ENCODE data around the gene ADGRA3. TPM values are rescaled to one million over a fixed set of nuclear protein-coding genes. Genes with fewer than 3 reads are reported as not detected.

ADGRA3 gene
- total and polyA plus RNA-seq, 8 donors: 4.7 to 87.5 (median 27.8) TPM

- Histone ChIP-seq H3K36me3 (peaks cover 0 to 26% (median 12%) of the 10 kb centered on the region in 4 donors), H3K4me3 (no peak overlapping the region), H3K27me3 (no peaks in the 10 kb centered on the region), H3K27ac (no peak overlapping the region), H3K4me1 (no peaks in the 10 kb centered on the region), H3K9me3 (no peaks in the 10 kb centered on the region)
- TF ChIP-seq POLR2A (IDR thresholded peaks at IDR 0.05): no peak
- TF ChIP-seq POLR2AphosphoS5 (IDR thresholded peaks at IDR 0.05): no peak
- TF ChIP-seq EP300 (IDR thresholded peaks at IDR 0.05): no peak
- TF ChIP-seq, protein P1, sequence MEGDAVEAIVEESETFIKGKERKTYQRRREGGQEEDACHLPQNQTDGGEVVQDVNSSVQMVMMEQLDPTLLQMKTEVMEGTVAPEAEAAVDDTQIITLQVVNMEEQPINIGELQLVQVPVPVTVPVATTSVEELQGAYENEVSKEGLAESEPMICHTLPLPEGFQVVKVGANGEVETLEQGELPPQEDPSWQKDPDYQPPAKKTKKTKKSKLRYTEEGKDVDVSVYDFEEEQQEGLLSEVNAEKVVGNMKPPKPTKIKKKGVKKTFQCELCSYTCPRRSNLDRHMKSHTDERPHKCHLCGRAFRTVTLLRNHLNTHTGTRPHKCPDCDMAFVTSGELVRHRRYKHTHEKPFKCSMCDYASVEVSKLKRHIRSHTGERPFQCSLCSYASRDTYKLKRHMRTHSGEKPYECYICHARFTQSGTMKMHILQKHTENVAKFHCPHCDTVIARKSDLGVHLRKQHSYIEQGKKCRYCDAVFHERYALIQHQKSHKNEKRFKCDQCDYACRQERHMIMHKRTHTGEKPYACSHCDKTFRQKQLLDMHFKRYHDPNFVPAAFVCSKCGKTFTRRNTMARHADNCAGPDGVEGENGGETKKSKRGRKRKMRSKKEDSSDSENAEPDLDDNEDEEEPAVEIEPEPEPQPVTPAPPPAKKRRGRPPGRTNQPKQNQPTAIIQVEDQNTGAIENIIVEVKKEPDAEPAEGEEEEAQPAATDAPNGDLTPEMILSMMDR (IDR thresholded peaks at IDR 0.05): no peak
- intact Hi-C loops (cut with DNase I; ENCODE audit: low total_unique reads): loop anchor here (10.0 kb wide), 2 partner anchors 196 to 276 kb away; no protein-coding TSS in a partner anchor
- no peak for DNase-seq
- WGBS, 5 donors: 78 to 91% (median 86%) methylated on average over 1 of the region's 1 CpG
Measured at GRCh38 chr4:22408474-22408873, 107.4 kb downstream of the ADGRA3 start.

DNA sequence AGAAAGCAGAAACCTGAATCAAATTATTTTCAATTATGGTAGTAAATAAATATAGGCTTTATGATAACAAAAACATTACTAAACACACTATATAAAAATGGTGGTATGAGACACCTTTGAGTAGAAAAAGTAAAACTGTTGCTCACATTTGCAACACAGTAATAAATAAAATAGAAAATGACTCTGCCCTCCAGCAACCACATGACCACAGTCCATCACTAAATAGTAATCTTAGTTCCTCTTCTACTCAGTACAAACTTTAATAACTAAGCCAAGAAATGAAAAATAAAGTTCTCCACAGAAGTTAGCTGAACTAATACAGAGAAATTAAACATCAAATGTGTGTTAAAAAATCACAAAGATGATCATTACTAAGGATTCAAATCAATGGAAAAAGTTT is 108.5 kb downstream of the ADGRA3 start:
- no peak for TF ChIP-seq POLR2AphosphoS5 (IDR thresholded peaks at IDR 0.05)
- no peak for TF ChIP-seq POLR2A (IDR thresholded peaks at IDR 0.05)
- TF ChIP-seq, protein P1 (IDR thresholded peaks at IDR 0.05): no peak
- no peak for TF ChIP-seq EP300 (IDR thresholded peaks at IDR 0.05)
- Histone ChIP-seq H3K27ac (no peak overlapping the region), H3K9me3 (no peaks in the 10 kb centered on the region), H3K4me3 (no peak overlapping the region), H3K36me3 (peaks cover 0 to 26% (median 6%) of the 10 kb centered on the region in 4 donors), H3K4me1 (no peaks in the 10 kb centered on the region), H3K27me3 (no peaks in the 10 kb centered on the region)
- DNase-seq: no peak
- intact Hi-C loops (cut with DNase I; ENCODE audit: low total_unique reads): loop anchor here (10.0 kb wide), 2 partner anchors 197 to 277 kb away; no protein-coding TSS in a partner anchor

DNA sequence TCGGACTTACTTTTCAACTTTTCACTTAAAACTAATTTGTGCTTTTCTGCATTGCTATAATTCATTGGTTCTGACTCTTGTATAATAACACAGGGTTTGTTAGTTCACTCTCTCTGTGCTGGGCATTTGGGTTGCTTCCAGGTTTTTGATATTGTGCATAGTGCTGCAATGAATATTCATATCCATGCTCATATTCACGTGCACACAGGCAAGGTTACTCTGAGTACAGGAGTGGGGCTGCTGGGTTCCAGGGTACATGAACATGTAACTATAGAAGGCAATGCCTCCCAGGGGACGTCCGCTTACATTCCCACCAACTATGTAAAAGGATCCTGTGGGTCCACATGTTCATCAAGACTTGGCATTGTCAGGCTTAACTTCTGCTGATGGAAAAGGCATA is 117.2 kb downstream of the ADGRA3 start:
- no peak for DNase-seq
- Histone ChIP-seq H3K4me1 (no peaks in the 10 kb centered on the region), H3K4me3 (no peak overlapping the region), H3K9me3 (no peaks in the 10 kb centered on the region), H3K27me3 (no peaks in the 10 kb centered on the region), H3K27ac (no peak overlapping the region), H3K36me3 (peaks cover 0 to 33% (median 26%) of the 10 kb centered on the region in 4 donors)
- intact Hi-C loops (cut with DNase I; ENCODE audit: low total_unique reads): loop anchor here (10.0 kb wide), 1 partner anchor 604 kb away; no protein-coding TSS in a partner anchor
- TF ChIP-seq, protein P1 (IDR thresholded peaks at IDR 0.05): no peak
- TF ChIP-seq POLR2A (IDR thresholded peaks at IDR 0.05) (no peak), EP300 (IDR thresholded peaks at IDR 0.05) (no peak)
- WGBS, 5 donors: 79 to 92% (median 87%) methylated on average over 4 of the region's 4 CpGs

DNA sequence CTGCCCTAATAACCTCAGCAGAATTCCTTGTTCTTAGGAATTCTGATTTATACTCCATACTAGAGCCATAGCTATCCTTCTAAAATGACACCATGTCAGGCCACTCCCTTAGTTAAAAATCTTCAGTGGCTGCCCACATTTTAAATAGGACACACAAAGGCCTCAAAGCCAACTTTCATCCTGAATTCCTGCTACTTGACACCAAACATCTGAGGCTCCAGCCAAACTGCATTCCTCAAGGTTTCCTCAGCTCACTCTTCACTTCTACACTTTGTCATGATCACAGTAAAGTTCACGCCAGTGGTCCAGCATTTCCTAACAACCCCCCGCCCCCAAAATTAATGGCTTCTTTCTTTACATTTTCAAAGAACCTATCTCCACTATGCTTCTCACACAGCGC is 124.3 kb downstream of the ADGRA3 start:
- TF ChIP-seq, protein P1 (IDR thresholded peaks at IDR 0.05): no peak
- TF ChIP-seq POLR2A (IDR thresholded peaks at IDR 0.05): no peak
- no peak for TF ChIP-seq EP300 (IDR thresholded peaks at IDR 0.05)
- no peak for TF ChIP-seq POLR2AphosphoS5 (IDR thresholded peaks at IDR 0.05)
- Histone ChIP-seq H3K9me3 (no peaks in the 10 kb centered on the region), H3K27ac (no peak overlapping the region), H3K4me3 (no peak overlapping the region), H3K4me1 (no peaks in the 10 kb centered on the region), H3K36me3 (peaks cover 0 to 22% (median 15%) of the 10 kb centered on the region in 4 donors), H3K27me3 (no peaks in the 10 kb centered on the region)
- no peak for DNase-seq
- 85 to 95% (median 92%) methylated on average over 3 of the region's 3 CpGs for WGBS, 5 donors
- intact Hi-C loops (cut with DNase I; ENCODE audit: low total_unique reads): loop anchor here (10.0 kb wide), 1 partner anchor 597 kb away; no protein-coding TSS in a partner anchor

All from stomach (tissue), 9 donors.